Measurements from ENCODE around the gene TMEM178A.

TMEM178A gene

GRCh38 chr2:39679805-39680204 is 14.1 kb downstream of the TMEM178A start:
- TF ChIP-seq ZFX (IDR thresholded peaks at IDR 0.05; ENCODE audit: borderline replicate concordance): no peak
- TF ChIP-seq CTCF (IDR thresholded peaks at IDR 0.05): no peak
- no peak overlapping the region for H3K27ac ChIP-seq

GRCh38 chr2:39682066-39682692 is 16.5 kb downstream of the TMEM178A start:
- TF ChIP-seq CTCF (IDR thresholded peaks at IDR 0.05): no peak
- TF ChIP-seq ZFX (IDR thresholded peaks at IDR 0.05; ENCODE audit: borderline replicate concordance): no peak
- H3K27ac ChIP-seq: no peak overlapping the region

GRCh38 chr2:39683022-39683699 is 17.4 kb downstream of the TMEM178A start:
- no peak for TF ChIP-seq CTCF (IDR thresholded peaks at IDR 0.05)
- TF ChIP-seq ZFX (IDR thresholded peaks at IDR 0.05; ENCODE audit: borderline replicate concordance): no peak
- no peak overlapping the region for H3K27ac ChIP-seq

GRCh38 chr2:39684464-39684863 is 18.7 kb downstream of the TMEM178A start:
- TF ChIP-seq CTCF (IDR thresholded peaks at IDR 0.05) (no peak), ZFX (IDR thresholded peaks at IDR 0.05; ENCODE audit: borderline replicate concordance) (no peak)
- no peak overlapping the region for H3K27ac ChIP-seq

- TF ChIP-seq ZFX (IDR thresholded peaks at IDR 0.05; ENCODE audit: borderline replicate concordance) (no peak), CTCF (IDR thresholded peaks at IDR 0.05) (no peak)
- no peak overlapping the region for H3K27ac ChIP-seq
These were observed 19.4 kb downstream of the TMEM178A start for GRCh38 chr2:39685126-39685525.

- no peak overlapping the region for H3K27ac ChIP-seq
- no peak for TF ChIP-seq ZFX (IDR thresholded peaks at IDR 0.05; ENCODE audit: borderline replicate concordance)
- no peak for TF ChIP-seq CTCF (IDR thresholded peaks at IDR 0.05)
These were observed 20.7 kb downstream of the TMEM178A start for GRCh38 chr2:39686456-39686855.

GRCh38 chr2:39688181-39688580 is 22.5 kb downstream of the TMEM178A start:
- TF ChIP-seq CTCF (IDR thresholded peaks at IDR 0.05) (no peak), ZFX (IDR thresholded peaks at IDR 0.05; ENCODE audit: borderline replicate concordance) (no peak)
- no peak overlapping the region for H3K27ac ChIP-seq

Measured in 22Rv1 (cell line).